Mucosa of descending colon (tissue), 3 donors: ENCODE measurements around the gene MRPL20. TPM values are rescaled to one million over a fixed set of nuclear protein-coding genes. Genes with fewer than 3 reads are reported as not detected.

Experiments used
- ATAC-seq: fragments of 200-7000 bp; cut with Tn5 transposase; one replicate; pipeline ENCODE4 v1.9.1; 2020; ENCODE audit warnings: mild to moderate bottlenecking, moderate library complexity
- DNase-seq, 3 donors: peaks; one replicate each; pipeline ENCODE4 v3.0.0-alpha.2; 2020
- H3K36me3 ChIP-seq: fragments of 200-600 bp; one replicate; pipeline ENCODE4 v1.8.0; 2021; ENCODE audit warnings: low read depth, mild to moderate bottlenecking
- H3K4me1 ChIP-seq: fragments of 200-600 bp; one replicate; pipeline ENCODE4 v1.8.0; 2021; ENCODE audit warnings: low read depth, mild to moderate bottlenecking
- H3K4me3 ChIP-seq: fragments of 200-600 bp; one replicate; pipeline ENCODE4 v1.8.0; 2021; ENCODE audit warnings: mild to moderate bottlenecking
- H3K9me3 ChIP-seq: fragments of 200-600 bp; one replicate; pipeline ENCODE4 v1.8.0; 2021; ENCODE audit warnings: mild to moderate bottlenecking
- intact Hi-C, 2 donors: fragments of 100-400 bp; cut with DNase I in 1 of 2; cut with micrococcal nuclease in 1 of 2; formaldehyde crosslinking; loops; one replicate each; pipeline versions ENCODE4 v1.11.0 to v1.11.1; 2022; cut with DNase I, micrococcal nuclease
- total RNA-seq, 3 donors: library from RNA; stranded (reverse); fragmentation: NEBNext Ultra II Directional in 2 of 3; extraction: Animal tissue kit (Norgen Biotek cat#: 25700) in 2 of 3; gene quantifications; one replicate each; pipeline versions ENCODE4 v1.2.1 to v1.2.4, GENCODE V29; 2021 to 2023
- TF ChIP-seq, protein P1 (sequence below): fragments of 200-600 bp; IDR thresholded peaks from one replicate; pipeline ENCODE4 v1.8.0; 2022; ENCODE audit warnings: antibody characterized with exemption, mild to moderate bottlenecking
- donor health status: DM: no; HTN: no; CAD: no; lungs with moderate emphysema.
- donor health status: DM: no; HTN: no; CAD: no.
- donor health status: DM: no; HTN: yes; CAD: no.

MRPL20 gene
- total RNA-seq, 3 donors from 2014 or later = 75.7 to 106 (median 105) TPM

DNA sequence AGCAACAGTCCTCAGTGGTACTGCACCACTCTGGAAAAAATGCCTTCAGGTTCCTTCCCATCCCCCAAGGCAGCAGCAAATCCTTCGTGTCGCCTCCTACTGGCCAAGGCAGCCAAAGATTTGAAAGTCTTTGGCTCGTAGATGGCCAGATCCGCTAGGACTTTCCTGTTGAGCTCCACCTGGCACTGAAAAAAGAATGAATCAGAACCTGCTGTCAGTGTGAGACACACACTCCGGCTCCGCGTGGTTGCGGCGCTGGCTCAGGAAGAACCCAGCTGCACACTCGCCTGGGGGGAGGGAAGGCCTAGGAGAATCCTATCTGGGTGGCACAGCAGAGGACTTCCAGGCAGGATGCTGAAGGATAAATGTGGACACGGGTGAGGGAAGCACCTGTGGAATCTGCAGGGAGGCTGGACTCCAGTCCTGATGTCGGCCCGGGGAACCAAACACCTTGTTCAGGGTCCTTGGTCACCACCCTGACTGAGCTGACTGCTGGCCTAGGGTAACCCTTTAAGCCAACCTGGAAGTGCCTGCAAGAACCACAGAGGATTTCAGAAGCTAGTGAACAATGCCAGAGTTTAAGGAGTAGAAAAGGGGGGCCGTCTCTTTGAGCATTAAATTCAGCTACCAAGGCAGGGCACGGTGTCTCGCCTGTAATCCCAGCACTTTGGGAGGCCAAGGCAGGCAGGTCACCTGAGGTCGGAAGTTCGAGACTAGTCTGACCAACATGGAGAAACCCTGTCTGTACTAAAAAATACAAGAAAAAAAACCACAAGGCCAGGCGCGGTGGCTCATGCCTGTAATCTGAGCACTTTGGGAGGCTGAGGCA is 4.8 kb downstream of the MRPL20 start:
- Histone ChIP-seq H3K36me3 (no peaks in the 10 kb centered on the region), H3K4me3 (no peak overlapping the region), H3K9me3 (no peaks in the 10 kb centered on the region), H3K4me1 (peaks cover 27% of the 10 kb centered on the region)
- TF ChIP-seq, protein P1, sequence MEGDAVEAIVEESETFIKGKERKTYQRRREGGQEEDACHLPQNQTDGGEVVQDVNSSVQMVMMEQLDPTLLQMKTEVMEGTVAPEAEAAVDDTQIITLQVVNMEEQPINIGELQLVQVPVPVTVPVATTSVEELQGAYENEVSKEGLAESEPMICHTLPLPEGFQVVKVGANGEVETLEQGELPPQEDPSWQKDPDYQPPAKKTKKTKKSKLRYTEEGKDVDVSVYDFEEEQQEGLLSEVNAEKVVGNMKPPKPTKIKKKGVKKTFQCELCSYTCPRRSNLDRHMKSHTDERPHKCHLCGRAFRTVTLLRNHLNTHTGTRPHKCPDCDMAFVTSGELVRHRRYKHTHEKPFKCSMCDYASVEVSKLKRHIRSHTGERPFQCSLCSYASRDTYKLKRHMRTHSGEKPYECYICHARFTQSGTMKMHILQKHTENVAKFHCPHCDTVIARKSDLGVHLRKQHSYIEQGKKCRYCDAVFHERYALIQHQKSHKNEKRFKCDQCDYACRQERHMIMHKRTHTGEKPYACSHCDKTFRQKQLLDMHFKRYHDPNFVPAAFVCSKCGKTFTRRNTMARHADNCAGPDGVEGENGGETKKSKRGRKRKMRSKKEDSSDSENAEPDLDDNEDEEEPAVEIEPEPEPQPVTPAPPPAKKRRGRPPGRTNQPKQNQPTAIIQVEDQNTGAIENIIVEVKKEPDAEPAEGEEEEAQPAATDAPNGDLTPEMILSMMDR = peak; percentile 13
- ATAC-seq = no peak
- peak in 2 of 3 donors; percentile 50 to 54 for DNase-seq
- intact Hi-C loops = no loop called here

DNA sequence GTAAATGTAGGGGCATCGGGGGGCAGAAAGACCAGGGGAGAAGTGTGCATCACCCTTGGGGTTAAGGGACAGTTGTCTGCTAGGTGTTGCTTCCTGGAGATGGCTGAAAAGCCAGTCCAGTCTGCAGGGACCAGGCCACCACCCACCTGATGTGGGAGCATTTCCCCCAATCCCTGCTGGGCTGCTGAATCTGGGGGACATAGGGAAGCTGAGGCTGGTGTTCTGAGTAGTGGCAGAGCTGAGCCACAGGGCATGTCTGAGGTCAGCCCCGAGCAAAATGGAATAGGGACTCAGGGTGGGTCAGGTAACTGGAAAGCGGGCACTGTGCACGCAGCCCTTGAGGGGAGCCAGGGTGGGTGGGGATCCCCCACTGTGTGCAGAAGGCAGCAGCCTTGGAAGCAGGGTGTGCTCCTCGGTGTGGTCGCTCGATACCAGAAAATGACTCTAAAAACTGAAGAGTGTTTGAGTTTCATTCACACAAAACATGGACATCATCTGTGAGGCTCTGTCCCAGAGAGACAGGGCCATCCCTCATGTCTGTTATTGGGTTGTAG is 5.6 kb downstream of the MRPL20 start:
- ATAC-seq = no peak
- no peaks in the 10 kb centered on the region for H3K36me3 ChIP-seq
- TF ChIP-seq, protein P1 = no peak
- no peak overlapping the region for H3K4me3 ChIP-seq
- DNase-seq = no peak
- H3K4me1 ChIP-seq = peaks cover 27% of the 10 kb centered on the region
- no peaks in the 10 kb centered on the region for H3K9me3 ChIP-seq
- intact Hi-C loops = no loop called here

DNA sequence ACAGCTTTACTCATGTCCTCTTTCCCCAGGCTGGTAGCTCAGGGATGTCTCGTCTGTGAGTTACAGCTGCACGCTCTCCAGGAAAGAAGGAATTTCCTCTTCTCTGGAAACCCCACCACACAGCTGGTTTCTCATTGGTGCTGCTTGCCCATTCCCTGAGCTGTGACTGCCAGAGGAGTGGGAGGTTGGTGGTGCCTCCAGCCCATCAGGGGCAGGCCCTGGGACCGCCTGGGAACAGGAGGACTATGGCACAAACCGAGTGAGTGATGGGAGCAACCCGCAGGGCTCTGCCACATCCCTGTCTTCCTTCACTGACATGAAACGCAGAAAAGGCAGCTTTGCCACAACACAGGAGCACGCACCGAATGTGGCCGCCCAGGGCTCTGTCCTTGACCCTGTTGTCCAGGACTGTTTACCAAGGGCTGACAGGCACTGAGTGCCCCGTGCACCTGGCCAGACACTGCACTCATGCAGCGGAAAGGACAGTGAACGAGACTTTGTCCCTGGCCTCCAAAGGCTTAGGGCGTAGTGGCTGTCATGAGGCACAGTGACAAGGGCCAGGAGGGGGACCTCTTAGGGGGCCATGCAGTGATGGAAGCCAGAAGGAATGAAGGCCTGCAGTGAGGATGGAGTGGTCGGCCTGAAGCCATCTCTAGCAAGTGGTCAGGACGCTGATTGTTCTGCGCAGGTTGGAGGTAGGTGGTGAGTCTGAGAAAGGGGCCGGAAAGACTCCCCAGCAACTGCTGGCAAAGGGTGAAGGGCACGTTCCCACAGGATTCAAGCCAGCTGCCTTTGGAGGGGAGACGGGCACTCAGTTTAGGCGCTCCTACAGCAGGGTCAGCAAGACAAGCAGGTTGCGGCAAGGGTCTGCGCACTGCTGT is 6.3 kb downstream of the MRPL20 start:
- Histone ChIP-seq H3K36me3 (no peaks in the 10 kb centered on the region), H3K4me1 (peaks cover 21% of the 10 kb centered on the region), H3K9me3 (no peaks in the 10 kb centered on the region), H3K4me3 (no peak overlapping the region)
- ATAC-seq (no peak), DNase-seq (no peak)
- TF ChIP-seq, protein P1 = no peak
- intact Hi-C loops = no loop called here

DNA sequence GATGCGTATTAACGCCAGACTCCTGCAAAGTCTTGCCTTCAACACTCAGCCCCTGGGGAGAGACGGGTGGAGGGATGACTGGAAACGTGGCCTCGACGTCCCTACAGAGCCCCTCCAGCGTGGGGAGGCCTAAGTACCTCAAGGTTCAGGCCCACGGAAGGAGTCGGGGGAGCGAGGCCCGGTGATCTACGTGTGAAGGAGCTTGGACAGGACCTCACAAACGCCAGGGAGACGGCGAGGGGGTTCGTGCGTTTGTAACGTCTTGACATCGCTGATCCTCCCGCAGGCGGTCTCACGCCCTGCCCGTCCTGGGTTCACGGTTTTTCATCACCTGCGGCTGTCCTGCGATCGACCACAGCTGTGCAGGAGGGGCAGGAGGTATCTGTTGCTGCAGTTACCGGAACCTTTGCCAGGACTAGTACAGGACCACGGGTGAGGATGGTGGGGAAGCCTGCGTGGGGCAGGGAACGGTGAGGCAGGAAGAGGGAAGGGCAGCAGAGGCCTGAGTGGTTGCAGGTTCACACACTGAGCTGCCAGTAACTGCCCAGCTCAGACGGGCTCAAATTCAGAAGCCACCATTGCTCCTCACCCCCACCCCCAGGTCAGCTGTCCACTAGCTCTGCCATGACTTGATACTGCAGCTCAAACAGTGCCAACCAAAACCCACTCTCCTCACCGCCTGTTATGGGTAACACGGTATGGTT is 7.1 kb downstream of the MRPL20 start:
- peaks cover 17% of the 10 kb centered on the region for H3K4me1 ChIP-seq
- no peaks in the 10 kb centered on the region for H3K9me3 ChIP-seq
- TF ChIP-seq, protein P1 = no peak
- peaks cover 2% of the 10 kb centered on the region for H3K36me3 ChIP-seq
- ATAC-seq (peak; percentile 12), DNase-seq (peak in 2 of 3 donors; percentile 31 to 51)
- intact Hi-C loops = no loop called here
- H3K4me3 ChIP-seq = peak overlapping the region; percentile 94

DNA sequence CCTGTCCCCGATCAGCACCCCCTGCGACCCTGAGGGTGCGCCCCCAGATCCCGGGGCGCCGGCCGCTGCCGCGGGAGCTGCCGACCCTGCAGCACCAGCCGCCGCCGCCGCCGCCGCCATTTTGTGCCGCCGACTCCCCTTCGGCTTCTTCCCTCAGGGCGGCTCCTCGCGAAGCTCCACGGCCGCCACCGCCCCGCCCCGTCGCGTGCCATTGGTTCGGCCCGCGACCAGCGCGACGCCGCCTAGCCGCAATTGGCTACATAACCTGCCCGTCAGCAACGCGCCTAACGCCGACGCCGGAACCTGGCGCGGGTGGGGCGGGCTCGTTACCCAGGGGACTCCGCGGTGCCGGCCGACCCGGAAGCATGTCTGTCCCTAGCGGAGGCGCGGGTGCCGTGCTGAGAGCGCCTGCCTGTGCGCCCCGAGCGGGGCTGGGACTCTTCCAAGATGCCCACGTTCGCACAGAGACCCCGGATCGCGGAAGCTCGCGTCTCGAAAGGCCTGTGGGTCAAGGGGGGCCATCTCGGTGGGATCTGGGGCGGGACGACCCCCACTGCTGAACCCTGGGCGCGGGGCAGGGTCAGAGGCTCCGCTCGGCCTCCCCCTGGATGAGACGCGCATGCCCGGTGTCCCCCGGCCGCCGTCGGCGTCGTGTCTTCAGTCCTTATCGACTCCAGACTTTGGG is 7.8 kb downstream of the MRPL20 start, which contains the start of gene CCNL2:
Gene CCNL2, minus strand, starts transcription at position 149 of the 685 bp plus-strand sequence. Its CDS starts 29 bp downstream, at position 120.
- DNase-seq (peak; percentile 99 to 100 (median 99)), ATAC-seq (peak; percentile 97)
- H3K4me3 ChIP-seq = peak within 1 kb of the TSS; percentile 94
- H3K36me3 ChIP-seq = peaks cover 4% of the 10 kb centered on the region
- TF ChIP-seq, protein P1 = peak; percentile 82
- H3K4me1 ChIP-seq = peaks cover 17% of the 10 kb centered on the region
- intact Hi-C loops = no loop called here
- no peaks in the 10 kb centered on the region for H3K9me3 ChIP-seq
